Liver (tissue), 3 donors: ENCODE data around the gene DNAJB13.

Experiments
- CTCF ChIP-seq: fragments of 150-350 bp; IDR thresholded peaks from 2 replicates; pipeline ENCODE4 v1.5.1; 2017; ENCODE audit warnings: improper control_type of control experiment, low read depth, low read length; ENCODE audit not compliant: missing input control
- EGR1 ChIP-seq, 2 donors: IDR thresholded peaks; 2 replicates each; pipeline ENCODE4 v1.6.1; 2016 to 2018; ENCODE audit warnings: antibody characterized with exemption in 2 of 2, low read depth in 2 of 2
- GABPA ChIP-seq, 2 donors: IDR thresholded peaks in 1 of 2; conservative IDR thresholded peaks in 1 of 2; 2 replicates each; pipeline ENCODE4 v1.6.1; 2016; ENCODE audit warnings: antibody characterized with exemption in 2 of 2, mild to moderate bottlenecking in 1 of 2, moderate library complexity in 1 of 2
- REST ChIP-seq: IDR thresholded peaks from 2 replicates; pipeline ENCODE4 v1.6.1; 2016; ENCODE audit warnings: antibody characterized with exemption, mild to moderate bottlenecking
- RXRA ChIP-seq, 2 donors: IDR thresholded peaks; 2 replicates each; pipeline ENCODE4 v1.6.1; 2017 to 2018; ENCODE audit warnings: antibody characterized with exemption in 2 of 2, mild to moderate bottlenecking in 1 of 2
- SP1 ChIP-seq: IDR thresholded peaks from 2 replicates; pipeline ENCODE4 v1.6.1; 2018; ENCODE audit warnings: antibody characterized with exemption, mild to moderate bottlenecking
- YY1 ChIP-seq: IDR thresholded peaks from 2 replicates; pipeline ENCODE4 v1.6.1; 2016; ENCODE audit warnings: antibody characterized with exemption, mild to moderate bottlenecking
- TF ChIP-seq, protein P1 (sequence below): IDR thresholded peaks from 2 replicates; pipeline ENCODE4 v1.6.1; 2016; ENCODE audit warnings: antibody characterized with exemption
- TF ChIP-seq, protein P2 (sequence below): IDR thresholded peaks from 2 replicates; pipeline ENCODE4 v1.6.1; 2016; ENCODE audit warnings: antibody characterized with exemption
- donor health status: healthy.
- donor health status: healthy.

DNA sequence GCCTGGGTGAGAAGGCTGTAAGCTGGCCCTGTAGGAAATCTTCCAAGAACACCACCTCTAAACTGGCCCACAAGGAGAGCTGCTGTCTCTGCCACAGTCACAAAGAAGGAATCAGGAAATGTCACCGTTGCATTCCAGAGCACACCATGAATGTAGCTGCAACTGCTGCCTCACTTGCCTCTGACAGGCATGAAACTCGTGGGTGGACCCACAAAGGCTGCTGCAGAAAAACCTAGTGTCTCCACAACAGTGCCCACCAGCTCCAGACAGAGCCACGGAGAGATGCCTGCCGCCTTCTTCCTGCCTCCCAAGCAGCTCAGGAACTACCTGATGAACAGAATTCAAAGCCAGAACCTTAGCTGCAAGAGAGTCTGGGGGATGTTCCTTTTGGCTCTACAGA lies 10.5 kb downstream of the DNAJB13 start:
- TF ChIP-seq, protein P1, sequence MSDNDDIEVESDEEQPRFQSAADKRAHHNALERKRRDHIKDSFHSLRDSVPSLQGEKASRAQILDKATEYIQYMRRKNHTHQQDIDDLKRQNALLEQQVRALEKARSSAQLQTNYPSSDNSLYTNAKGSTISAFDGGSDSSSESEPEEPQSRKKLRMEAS = no peak
- no peak for TF ChIP-seq SP1
- TF ChIP-seq CTCF = no peak
- TF ChIP-seq, protein P2, sequence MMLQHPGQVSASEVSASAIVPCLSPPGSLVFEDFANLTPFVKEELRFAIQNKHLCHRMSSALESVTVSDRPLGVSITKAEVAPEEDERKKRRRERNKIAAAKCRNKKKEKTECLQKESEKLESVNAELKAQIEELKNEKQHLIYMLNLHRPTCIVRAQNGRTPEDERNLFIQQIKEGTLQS = no peak
- no peak for TF ChIP-seq REST
- TF ChIP-seq YY1 = no peak
- TF ChIP-seq GABPA (IDR thresholded peaks at IDR 0.05 in 1 of 2, conservative IDR thresholded peaks at IDR 0.05 in 1 of 2) = no peak
- TF ChIP-seq RXRA (IDR thresholded peaks at IDR 0.05) = no peak
- no peak for TF ChIP-seq EGR1 (IDR thresholded peaks at IDR 0.05; ENCODE audit: low read depth in 2 of 2)
